IMR-90 (cell line): ENCODE measurements around the gene MYO5A.
A peak's percentile ranks its signal among the peaks of the same experiment; 100 is the strongest.
"Not testable (repeated sequence)": the region's sequence is repeated elsewhere in the genome, so short reads cannot be mapped to it uniquely, and the experiment has no call there.

Experiments
- BHLHE40 ChIP-seq: fragments of 150-350 bp; IDR thresholded peaks from 2 replicates; pipeline ENCODE4 v1.6.1; 2016; ENCODE audit warnings: mild to moderate bottlenecking, low read depth, low read length
- CEBPB ChIP-seq: IDR thresholded peaks from 2 replicates; pipeline ENCODE4 v1.6.1; 2012; ENCODE audit warnings: low read depth, low read length, improper control_type of control experiment
- CHD1 ChIP-seq: IDR thresholded peaks from 2 replicates; pipeline ENCODE4 v1.6.1; 2012; ENCODE audit warnings: low read depth, low read length, improper control_type of control experiment
- CTCF ChIP-seq: conservative IDR thresholded peaks from 2 replicates; pipeline ENCODE4 v1.5.1; 2012; ENCODE audit warnings: mild to moderate bottlenecking, low read depth, low read length, improper control_type of control experiment
- MAFK ChIP-seq: IDR thresholded peaks from 2 replicates; pipeline ENCODE4 v1.6.1; 2012; ENCODE audit warnings: low read depth, low read length, improper control_type of control experiment
- MAZ ChIP-seq: IDR thresholded peaks from 2 replicates; pipeline ENCODE4 v1.6.1; 2012; ENCODE audit warnings: low read depth, mild to moderate bottlenecking, low read length, improper control_type of control experiment, moderate library complexity, borderline replicate concordance
- MXI1 ChIP-seq: IDR thresholded peaks from 2 replicates; pipeline ENCODE4 v1.6.1; 2012; ENCODE audit warnings: low read depth, mild to moderate bottlenecking, low read length, moderate library complexity, borderline replicate concordance
- NFE2L2 ChIP-seq: fragments of 150-350 bp; IDR thresholded peaks from 2 replicates; pipeline ENCODE4 v1.6.1; 2016; ENCODE audit warnings: low read depth, mild to moderate bottlenecking, low read length
- POLR2A ChIP-seq: IDR thresholded peaks from 2 replicates; pipeline ENCODE4 v1.6.1; 2012; ENCODE audit warnings: mild to moderate bottlenecking, low read depth, low read length
- RAD21 ChIP-seq: IDR thresholded peaks from 2 replicates; pipeline ENCODE4 v1.6.1; 2012; ENCODE audit warnings: low read length, improper control_type of control experiment
- RFX5 ChIP-seq: IDR thresholded peaks from 2 replicates; pipeline ENCODE4 v1.8.0; 2012; ENCODE audit warnings: low read depth, mild to moderate bottlenecking, low read length, moderate library complexity
- SMC3 ChIP-seq: fragments of 150-350 bp; IDR thresholded peaks from 2 replicates; pipeline ENCODE4 v1.6.1; 2016; ENCODE audit warnings: low read depth, mild to moderate bottlenecking, antibody characterized with exemption, low read length, moderate library complexity
- USF2 ChIP-seq: fragments of 150-350 bp; IDR thresholded peaks from 2 replicates; pipeline ENCODE4 v1.6.1; 2017; ENCODE audit warnings: mild to moderate bottlenecking, antibody characterized with exemption, low read length, low read depth
- TF ChIP-seq, protein P1 (sequence below): fragments of 150-350 bp; IDR thresholded peaks from 2 replicates; pipeline ENCODE4 v1.6.1; 2016; ENCODE audit warnings: low read depth, mild to moderate bottlenecking, low read length, moderate library complexity, borderline replicate concordance

- TF ChIP-seq CTCF, POLR2A, RAD21, MAZ, NFE2L2, MAFK, RFX5, BHLHE40, USF2, CHD1, SMC3, MXI1: not testable (repeated sequence)
- TF ChIP-seq, protein P1, sequence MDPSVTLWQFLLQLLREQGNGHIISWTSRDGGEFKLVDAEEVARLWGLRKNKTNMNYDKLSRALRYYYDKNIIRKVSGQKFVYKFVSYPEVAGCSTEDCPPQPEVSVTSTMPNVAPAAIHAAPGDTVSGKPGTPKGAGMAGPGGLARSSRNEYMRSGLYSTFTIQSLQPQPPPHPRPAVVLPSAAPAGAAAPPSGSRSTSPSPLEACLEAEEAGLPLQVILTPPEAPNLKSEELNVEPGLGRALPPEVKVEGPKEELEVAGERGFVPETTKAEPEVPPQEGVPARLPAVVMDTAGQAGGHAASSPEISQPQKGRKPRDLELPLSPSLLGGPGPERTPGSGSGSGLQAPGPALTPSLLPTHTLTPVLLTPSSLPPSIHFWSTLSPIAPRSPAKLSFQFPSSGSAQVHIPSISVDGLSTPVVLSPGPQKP, result not testable (repeated sequence)
- TF ChIP-seq CEBPB, result peak; percentile 29; the same call in 1 of the 2 replicates
Observed at GRCh38 chr15:52512869-52513268, 15.8 kb downstream of the MYO5A start.
